Transverse colon (tissue), 4 donors: ENCODE data around the gene FRMD6. TPM values are rescaled to one million over a fixed set of nuclear protein-coding genes. Genes with fewer than 3 reads are reported as not detected.
A peak's percentile ranks its signal among the peaks of the same experiment; 100 is the strongest.

Experiments used
- DNase-seq: peaks from one replicate; pipeline ENCODE4 v3.0.0-alpha.2; 2019
- H3K27ac ChIP-seq, 4 donors: fragments of 200-600 bp; sonication (generic); 2 replicates each; pipeline ENCODE4 v1.5.1; 2016 to 2018; ENCODE audit warnings: inconsistent platforms in 4 of 4
- H3K27me3 ChIP-seq: fragments of 200-600 bp; sonication (generic); 2 replicates; pipeline ENCODE4 v1.5.1; 2017; ENCODE audit warnings: inconsistent platforms
- H3K36me3 ChIP-seq, 4 donors: fragments of 200-600 bp; sonication (generic); 2 replicates each; pipeline ENCODE4 v1.5.1; 2017 to 2019; ENCODE audit warnings: inconsistent platforms in 4 of 4
- H3K4me1 ChIP-seq, 4 donors: fragments of 200-600 bp; sonication (generic); 2 replicates each; pipeline ENCODE4 v1.5.1; 2017 to 2020; ENCODE audit warnings: inconsistent platforms in 4 of 4
- H3K4me3 ChIP-seq, 4 donors: fragments of 200-600 bp; sonication (generic); 1 replicate in 1 of 4; 2 replicates in 3 of 4; pipeline versions ENCODE4 v1.5.1 to v1.6.1; 2017 to 2019; ENCODE audit warnings: inconsistent platforms in 4 of 4
- H3K9me3 ChIP-seq, 2 donors: fragments of 200-600 bp; sonication (generic); 2 replicates each; pipeline ENCODE4 v1.5.1; 2017 to 2019; ENCODE audit warnings: inconsistent platforms in 2 of 2
- CTCF ChIP-seq, 5 experiments: fragments of 200-600 bp in 3 of 5; fragments of 450-650 bp in 2 of 5; sonication (generic) in 3 of 5; IDR thresholded peaks; 1 replicate in 2 of 5; 2 replicates in 3 of 5; pipeline ENCODE4 v1.5.1; 2016 to 2017; ENCODE audit warnings: antibody characterized with exemption in 5 of 5, inconsistent platforms in 3 of 5, mild to moderate bottlenecking in 2 of 5, moderate library complexity in 1 of 5
- EP300 ChIP-seq: sonication (generic); formaldehyde crosslinking; IDR thresholded peaks from one replicate; pipeline ENCODE4 v1.6.1; 2017; ENCODE audit warnings: antibody characterized with exemption, low read depth
- POLR2A ChIP-seq: fragments of 450-650 bp; IDR thresholded peaks from one replicate; pipeline ENCODE4 v1.6.1; 2016; ENCODE audit warnings: antibody characterized with exemption, mild to moderate bottlenecking, moderate library complexity
- POLR2AphosphoS5 ChIP-seq, 3 donors: sonication (generic); formaldehyde crosslinking; IDR thresholded peaks; one replicate each; pipeline ENCODE4 v1.6.1; 2016; ENCODE audit warnings: antibody characterized with exemption in 3 of 3
- WGBS, 2 donors: methylation state at CpG; one replicate each; pipeline ENCODE4 v1.1.5; 2018; ENCODE audit warnings: low coverage in 1 of 2; 5-methylcytosine and 5-hydroxymethylcytosine counted together
- in situ Hi-C, 4 donors: fragments of 200-750 bp; cut with MboI; loops; one replicate each; pipeline versions ENCODE4 v1.15.0 to v1.15.1; 2017; ENCODE audit warnings: low sequenced_read_pairs in 3 of 4, low pct_ligation_motif_present in 1 of 4, low pct_unique_long_range_greater_than_20kb in 1 of 4
- intact Hi-C: fragments of 100-400 bp; cut with DNase I; formaldehyde crosslinking; loops from one replicate; pipeline ENCODE4 v1.15.1; 2023; ENCODE audit warnings: low total_unique reads
- total RNA-seq, 4 donors: library from RNA; depleted of rRNA; stranded (reverse); fragments of >200 nt; gene quantifications; one replicate each; pipeline ENCODE4 v1.1.0, GENCODE V29; 2016

Gene FRMD6
- total RNA-seq, 4 donors from 2014 or later = 8.4 to 21.7 (median 11.7) TPM

GRCh38 chr14:51648296-51648695, 3.4 kb upstream of the FRMD6 start:
- Histone ChIP-seq H3K27ac (no peak overlapping the region), H3K27me3 (peaks cover 12% of the 10 kb centered on the region), H3K4me1 (peaks cover 0 to 21% (median 9%) of the 10 kb centered on the region in 4 donors), H3K36me3 (no peaks in the 10 kb centered on the region), H3K9me3 (no peaks in the 10 kb centered on the region), H3K4me3 (no peak overlapping the region)
- 53 to 88% methylated on average over 2 of the region's 2 CpGs for WGBS, 2 donors
- no peak for DNase-seq
- in situ Hi-C loops = no loop called here
- intact Hi-C loops = no loop called here
- TF ChIP-seq CTCF (IDR thresholded peaks at IDR 0.05) (no peak), POLR2A (no peak), POLR2AphosphoS5 (IDR thresholded peaks at IDR 0.05) (no peak), EP300 (no peak)

GRCh38 chr14:51650716-51651387, 858 bp upstream of the FRMD6 start:
- Histone ChIP-seq H3K9me3 (no peaks in the 10 kb centered on the region), H3K4me3 (peak overlapping the region; percentile 67 to 99 (median 93)), H3K36me3 (no peaks in the 10 kb centered on the region), H3K4me1 (peaks cover 0 to 33% (median 9%) of the 10 kb centered on the region in 4 donors), H3K27me3 (peaks cover 33% of the 10 kb centered on the region), H3K27ac (peak overlapping the region; percentile 91 to 97 (median 94))
- in situ Hi-C loops = loop anchor here in 2 of 4 donors (10.0 to 25.0 kb wide), 2 partner anchors 124 to 311 kb away; no protein-coding TSS in a partner anchor
- no peak for TF ChIP-seq EP300
- no peak for TF ChIP-seq POLR2A
- TF ChIP-seq CTCF (IDR thresholded peaks at IDR 0.05) = no peak
- no peak for TF ChIP-seq POLR2AphosphoS5 (IDR thresholded peaks at IDR 0.05)
- peak; percentile 17 for DNase-seq
- intact Hi-C loops = loop anchor here (10.0 kb wide), 1 partner anchor 366 kb away; no protein-coding TSS in a partner anchor
- 9% methylated on average over 30 of the region's 30 CpGs; no CpG with 5 or more reads in 1 of the 2 donors for WGBS, 2 donors

- Histone ChIP-seq H3K27me3 (peaks cover 37% of the 10 kb centered on the region), H3K4me1 (peaks cover 0 to 33% (median 11%) of the 10 kb centered on the region in 4 donors), H3K4me3 (peak overlapping the region; percentile 67 to 96 (median 82)), H3K27ac (peak overlapping the region; percentile 91 to 97 (median 94)), H3K36me3 (no peaks in the 10 kb centered on the region), H3K9me3 (no peaks in the 10 kb centered on the region)
- intact Hi-C loops = loop anchor here (10.0 kb wide), 1 partner anchor 368 kb away; no protein-coding TSS in a partner anchor
- in situ Hi-C loops = loop anchor here in 2 of 4 donors (10.0 to 25.0 kb wide), 2 partner anchors 122 to 310 kb away; no protein-coding TSS in a partner anchor
- no peak for TF ChIP-seq EP300
- no peak for TF ChIP-seq POLR2AphosphoS5 (IDR thresholded peaks at IDR 0.05)
- TF ChIP-seq POLR2A = no peak
- peak in 1 of 5 experiments; percentile 3 for TF ChIP-seq CTCF (IDR thresholded peaks at IDR 0.05)
- DNase-seq = peak; percentile 35
- WGBS, 2 donors = 0 to 1% methylated on average over 1 to 65 of the region's 75 CpGs
Observed at GRCh38 chr14:51652168-51653078, 713 bp downstream of the FRMD6 start.
